Brain microvascular endothelial cell (primary cell): ENCODE data around the gene LRRTM4.

ENCODE experiments used
- DNase-seq: peaks from one replicate; pipeline ENCODE4 v3.0.0-alpha.2; 2020
- H3K27ac ChIP-seq: fragments of 250-450 bp; sonication (Bioruptor Pico); 2 replicates; pipeline ENCODE4 v1.5.1; 2020; ENCODE audit warnings: mild to moderate bottlenecking, moderate library complexity
- H3K27me3 ChIP-seq: fragments of 250-450 bp; sonication (Bioruptor Pico); replicated peaks from 2 replicates; pipeline ENCODE4 v1.5.1; 2020; ENCODE audit warnings: mild to moderate bottlenecking
- H3K36me3 ChIP-seq: fragments of 250-450 bp; sonication (Bioruptor Pico); replicated peaks from 2 replicates; pipeline ENCODE4 v1.5.1; 2020; ENCODE audit warnings: mild to moderate bottlenecking
- H3K4me3 ChIP-seq: 2 replicates; pipeline ENCODE4 v1.5.1; 2011; ENCODE audit warnings: low read depth, mild to moderate bottlenecking, control low read depth, low read length, moderate library complexity
- CTCF ChIP-seq: IDR thresholded peaks from 2 replicates; pipeline ENCODE4 v1.5.1; 2011; ENCODE audit warnings: low read depth, mild to moderate bottlenecking, moderate library complexity, low read length, control low read depth, inconsistent platforms; ENCODE audit errors: missing control alignments
- in situ Hi-C: cut with HindIII; loops from 2 replicates; pipeline ENCODE4 v1.10.0; 2017; ENCODE audit warnings: low sequenced_read_pairs, low pct_ligation_motif_present

The LRRTM4 gene

DNA sequence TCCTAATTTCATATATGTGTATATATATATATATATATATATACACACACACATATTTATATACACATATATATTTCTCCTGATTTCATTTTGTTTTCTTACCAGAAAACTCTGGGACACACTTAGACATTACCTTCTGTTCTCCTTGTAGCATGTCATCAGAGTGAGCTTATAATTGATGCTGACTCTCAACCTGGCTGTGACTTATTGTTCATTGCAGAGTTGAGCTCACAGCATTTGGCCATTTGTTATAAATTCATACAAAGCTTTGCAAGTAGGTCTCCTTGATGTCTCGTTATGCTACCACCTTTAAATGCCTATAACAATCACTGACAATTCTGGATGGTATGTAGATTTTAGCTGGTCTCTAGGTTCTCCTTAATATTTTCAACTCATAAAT, 314.8 kb downstream of the LRRTM4 start:
- in situ Hi-C loops = no loop called here
- TF ChIP-seq CTCF = no peak
- Histone ChIP-seq H3K4me3 (no peak overlapping the region), H3K36me3 (no peaks in the 10 kb centered on the region), H3K27ac (no peak overlapping the region), H3K27me3 (no peaks in the 10 kb centered on the region)
- DNase-seq = no peak

DNA sequence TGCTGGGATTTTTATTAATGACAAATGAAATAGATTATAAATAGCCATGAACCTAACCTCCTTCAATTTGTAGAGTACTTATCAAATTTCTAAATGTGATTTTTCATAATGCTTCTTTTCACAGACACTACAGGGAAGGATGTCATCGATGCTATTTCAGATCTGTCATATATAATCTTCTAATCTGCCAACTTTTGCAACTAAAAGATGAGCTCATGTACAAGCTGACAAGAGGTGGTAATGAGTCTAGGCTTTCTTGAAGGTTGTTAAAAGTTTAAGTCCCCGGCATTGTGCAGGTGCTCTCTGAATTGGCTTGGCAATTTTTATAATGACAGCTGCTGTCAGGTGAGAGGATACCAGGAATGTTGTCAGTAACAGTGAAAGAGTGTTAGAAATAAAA, 320.4 kb downstream of the LRRTM4 start:
- no peak for DNase-seq
- in situ Hi-C loops = no loop called here
- H3K27ac ChIP-seq = no peak overlapping the region
- no peaks in the 10 kb centered on the region for H3K36me3 ChIP-seq
- H3K4me3 ChIP-seq = no peak overlapping the region
- no peak for TF ChIP-seq CTCF
- no peaks in the 10 kb centered on the region for H3K27me3 ChIP-seq

DNA sequence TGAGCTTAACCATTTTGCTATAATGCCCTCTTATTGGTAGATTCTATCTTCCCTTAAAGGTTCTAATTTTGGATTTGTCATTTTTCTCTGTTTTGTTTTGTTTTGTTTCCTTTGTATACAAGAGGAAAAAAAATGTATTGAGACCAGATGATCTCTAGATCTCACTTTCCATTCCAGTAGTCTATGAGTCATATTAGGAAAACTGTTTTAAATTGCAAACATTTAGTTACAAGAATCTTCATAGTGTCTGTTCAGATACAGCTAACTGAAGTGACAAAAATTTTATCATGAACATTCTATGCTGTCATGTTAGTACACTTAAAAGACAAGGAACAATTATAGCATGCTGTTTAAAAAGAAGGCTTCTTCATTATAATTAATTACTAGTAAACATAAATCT, 322.8 kb downstream of the LRRTM4 start:
- TF ChIP-seq CTCF = no peak
- Histone ChIP-seq H3K4me3 (no peak overlapping the region), H3K36me3 (no peaks in the 10 kb centered on the region), H3K27ac (no peak overlapping the region), H3K27me3 (no peaks in the 10 kb centered on the region)
- in situ Hi-C loops = no loop called here
- no peak for DNase-seq

- Histone ChIP-seq H3K4me3 (no peak overlapping the region), H3K27ac (no peak overlapping the region), H3K27me3 (no peaks in the 10 kb centered on the region), H3K36me3 (no peaks in the 10 kb centered on the region)
- DNase-seq = no peak
- no peak for TF ChIP-seq CTCF
- in situ Hi-C loops = no loop called here
Observed at GRCh38 chr2:77193858-77194448, 328.2 kb downstream of the LRRTM4 start.

DNA sequence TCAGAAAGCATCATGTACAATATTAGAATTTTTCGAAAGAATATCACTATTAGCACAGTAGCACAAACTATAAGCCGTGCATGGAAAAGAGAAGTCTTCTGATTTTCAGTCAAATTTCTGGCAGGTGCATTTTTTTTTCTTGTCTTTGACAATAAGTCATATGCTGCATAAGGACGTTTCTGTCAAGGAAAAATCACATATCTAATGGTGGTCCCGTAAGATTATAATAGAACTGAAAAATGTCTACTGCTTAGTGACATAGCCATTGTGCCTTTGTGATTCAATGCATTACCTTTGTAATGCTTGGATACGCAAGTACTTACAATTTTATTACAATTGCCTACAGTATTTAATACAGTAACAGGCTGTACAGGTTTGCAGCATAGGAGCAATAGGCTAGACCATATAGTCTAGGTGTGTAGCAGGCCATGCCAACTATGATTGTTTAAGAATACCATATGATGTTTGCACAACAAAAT, 329.3 kb downstream of the LRRTM4 start:
- Histone ChIP-seq H3K27ac (no peak overlapping the region), H3K36me3 (no peaks in the 10 kb centered on the region), H3K27me3 (no peaks in the 10 kb centered on the region), H3K4me3 (no peak overlapping the region)
- no peak for DNase-seq
- no peak for TF ChIP-seq CTCF
- in situ Hi-C loops = no loop called here

DNA sequence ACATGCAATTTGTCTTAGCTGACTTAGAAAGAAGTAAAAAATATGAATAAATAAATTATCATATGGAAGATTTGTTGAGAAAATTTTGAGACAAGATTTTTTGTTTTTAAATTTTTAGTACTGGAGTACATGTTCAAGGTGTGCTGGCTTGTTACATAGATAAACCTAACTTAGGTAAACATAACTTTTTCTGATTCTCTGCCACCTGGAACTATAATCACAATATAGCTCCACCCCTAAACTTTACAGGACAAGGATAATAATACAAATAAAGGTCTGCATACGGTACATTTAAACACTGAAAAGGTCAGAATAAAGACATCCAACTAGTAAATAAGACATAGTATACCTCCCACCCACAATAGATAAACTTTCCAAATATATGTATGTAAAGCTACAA, 330.5 kb downstream of the LRRTM4 start:
- Histone ChIP-seq H3K4me3 (no peak overlapping the region), H3K27ac (no peak overlapping the region), H3K27me3 (no peaks in the 10 kb centered on the region), H3K36me3 (no peaks in the 10 kb centered on the region)
- in situ Hi-C loops = no loop called here
- TF ChIP-seq CTCF = no peak
- no peak for DNase-seq
